ENCODE results near the gene ANKS1B. TPM values are rescaled to one million over a fixed set of nuclear protein-coding genes. Genes with fewer than 3 reads are reported as not detected.

Gene ANKS1B
- total RNA-seq, 2 donors from 2014 or later, result 45.5 to 65.9 TPM

DNA sequence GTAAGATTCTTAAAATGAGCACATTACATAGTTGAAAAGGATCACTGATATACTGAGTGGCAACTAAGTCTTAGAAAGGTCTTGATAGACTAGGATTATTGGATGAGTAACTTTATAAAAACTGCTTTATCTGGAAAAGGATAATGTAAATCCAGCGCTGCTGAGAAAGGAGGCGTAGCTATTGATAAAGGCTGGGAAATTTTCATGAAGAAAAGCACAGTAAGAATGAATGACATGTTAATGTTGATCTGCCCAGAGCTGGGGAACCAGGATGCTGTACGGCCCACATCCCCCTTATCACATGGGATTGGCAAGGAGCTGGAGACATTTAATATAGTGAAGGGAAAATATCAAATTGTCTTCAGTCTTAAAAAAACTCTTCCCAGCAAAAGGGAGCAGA, 1165.7 kb downstream of the ANKS1B start:
- TF ChIP-seq, protein P1, sequence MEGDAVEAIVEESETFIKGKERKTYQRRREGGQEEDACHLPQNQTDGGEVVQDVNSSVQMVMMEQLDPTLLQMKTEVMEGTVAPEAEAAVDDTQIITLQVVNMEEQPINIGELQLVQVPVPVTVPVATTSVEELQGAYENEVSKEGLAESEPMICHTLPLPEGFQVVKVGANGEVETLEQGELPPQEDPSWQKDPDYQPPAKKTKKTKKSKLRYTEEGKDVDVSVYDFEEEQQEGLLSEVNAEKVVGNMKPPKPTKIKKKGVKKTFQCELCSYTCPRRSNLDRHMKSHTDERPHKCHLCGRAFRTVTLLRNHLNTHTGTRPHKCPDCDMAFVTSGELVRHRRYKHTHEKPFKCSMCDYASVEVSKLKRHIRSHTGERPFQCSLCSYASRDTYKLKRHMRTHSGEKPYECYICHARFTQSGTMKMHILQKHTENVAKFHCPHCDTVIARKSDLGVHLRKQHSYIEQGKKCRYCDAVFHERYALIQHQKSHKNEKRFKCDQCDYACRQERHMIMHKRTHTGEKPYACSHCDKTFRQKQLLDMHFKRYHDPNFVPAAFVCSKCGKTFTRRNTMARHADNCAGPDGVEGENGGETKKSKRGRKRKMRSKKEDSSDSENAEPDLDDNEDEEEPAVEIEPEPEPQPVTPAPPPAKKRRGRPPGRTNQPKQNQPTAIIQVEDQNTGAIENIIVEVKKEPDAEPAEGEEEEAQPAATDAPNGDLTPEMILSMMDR (IDR thresholded peaks at IDR 0.05), result no peak
- H3K27ac ChIP-seq, result no peak overlapping the region
- ATAC-seq (ENCODE audit: insufficient number of reproducible peaks, low FRiP score, low read depth), result no peak
- no peak overlapping the region for H3K4me3 ChIP-seq
- H3K9me3 ChIP-seq, result no peaks in the 10 kb centered on the region
- no peaks in the 10 kb centered on the region for H3K27me3 ChIP-seq (replicated peaks; ENCODE audit: insufficient read depth)
- peaks cover 3 to 5% of the 10 kb centered on the region in 2 donors for H3K4me1 ChIP-seq (ENCODE audit: control insufficient read depth in 1 of 2, low read depth in 2 of 2)
- H3K36me3 ChIP-seq, result no peaks in the 10 kb centered on the region
- no peak for DNase-seq (ENCODE audit: low spot score)

DNA sequence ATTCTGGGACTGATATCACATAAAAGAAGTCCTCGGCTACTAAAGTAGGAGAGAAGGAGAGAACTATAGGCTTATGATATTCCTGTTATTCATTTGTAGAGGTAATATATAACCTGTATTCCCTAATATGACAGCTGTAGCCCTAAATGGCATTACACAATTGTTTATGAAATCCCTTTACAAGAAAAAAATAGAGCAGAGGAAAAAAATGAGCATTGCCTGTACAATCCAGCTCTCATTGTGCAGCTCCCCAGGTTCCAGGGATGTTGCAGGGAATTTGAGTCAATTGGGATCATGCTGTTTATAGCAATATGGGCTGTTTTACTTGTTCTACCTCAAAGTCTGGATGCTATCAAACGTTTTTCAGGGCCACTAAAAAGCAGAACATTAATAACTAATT, 1166.5 kb downstream of the ANKS1B start:
- no peak overlapping the region for H3K27ac ChIP-seq
- DNase-seq (ENCODE audit: low spot score), result no peak
- TF ChIP-seq, protein P1 (IDR thresholded peaks at IDR 0.05), result no peak
- H3K4me3 ChIP-seq, result no peak overlapping the region
- H3K9me3 ChIP-seq, result no peaks in the 10 kb centered on the region
- H3K27me3 ChIP-seq (replicated peaks; ENCODE audit: insufficient read depth), result no peaks in the 10 kb centered on the region
- H3K4me1 ChIP-seq (ENCODE audit: control insufficient read depth in 1 of 2, low read depth in 2 of 2), result peaks cover 0 to 4% of the 10 kb centered on the region in 2 donors
- no peaks in the 10 kb centered on the region for H3K36me3 ChIP-seq
- ATAC-seq (ENCODE audit: insufficient number of reproducible peaks, low FRiP score, low read depth), result no peak

DNA sequence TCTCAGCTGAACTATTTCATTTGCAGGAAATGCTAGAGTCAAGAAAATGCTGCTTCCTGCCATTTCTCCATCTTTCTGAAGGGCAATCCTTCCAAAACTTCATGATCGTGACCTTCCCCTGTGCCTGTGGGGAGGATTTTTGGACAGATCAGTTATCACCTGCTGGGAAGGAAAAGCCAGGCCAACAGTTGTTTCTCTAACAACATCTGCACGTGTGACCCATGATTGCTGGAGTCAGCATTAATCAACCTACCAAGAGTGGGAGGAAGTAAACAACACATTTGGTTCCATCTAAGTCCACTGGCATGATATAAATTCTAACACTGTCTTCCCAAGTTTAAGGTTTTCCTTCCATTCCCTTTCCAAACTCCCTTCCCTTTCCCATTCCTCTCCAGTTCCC, 1167.0 kb downstream of the ANKS1B start:
- ATAC-seq (ENCODE audit: insufficient number of reproducible peaks, low FRiP score, low read depth) (no peak), DNase-seq (ENCODE audit: low spot score) (no peak)
- H3K27ac ChIP-seq, result no peak overlapping the region
- TF ChIP-seq, protein P1 (IDR thresholded peaks at IDR 0.05), result no peak
- H3K36me3 ChIP-seq, result no peaks in the 10 kb centered on the region
- H3K27me3 ChIP-seq (replicated peaks; ENCODE audit: insufficient read depth), result no peaks in the 10 kb centered on the region
- H3K4me1 ChIP-seq (ENCODE audit: control insufficient read depth in 1 of 2, low read depth in 2 of 2), result peaks cover 0 to 4% of the 10 kb centered on the region in 2 donors
- H3K9me3 ChIP-seq, result no peaks in the 10 kb centered on the region
- no peak overlapping the region for H3K4me3 ChIP-seq

DNA sequence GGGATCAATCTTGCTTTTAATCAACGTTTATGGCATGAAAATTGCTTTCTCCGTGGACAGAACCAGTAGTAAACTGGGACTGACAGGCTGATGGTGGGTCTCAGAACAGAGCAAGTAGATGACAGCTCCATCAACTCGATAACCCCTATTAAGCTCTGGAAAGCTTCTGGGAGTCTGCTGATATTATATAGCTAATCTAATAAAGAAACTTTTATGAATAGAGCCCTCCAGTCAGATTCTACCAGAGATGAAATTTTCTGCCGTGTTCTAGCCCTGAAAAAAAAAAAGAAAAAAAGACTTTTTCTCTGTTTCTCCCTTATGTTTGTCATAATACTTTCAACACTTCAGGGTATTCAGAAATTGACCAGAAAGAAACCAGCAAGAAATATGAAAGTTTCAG, 1168.0 kb downstream of the ANKS1B start:
- ATAC-seq (ENCODE audit: insufficient number of reproducible peaks, low FRiP score, low read depth), result no peak
- H3K4me1 ChIP-seq (ENCODE audit: control insufficient read depth in 1 of 2, low read depth in 2 of 2), result peaks cover 0 to under 1% of the 10 kb centered on the region in 2 donors

DNA sequence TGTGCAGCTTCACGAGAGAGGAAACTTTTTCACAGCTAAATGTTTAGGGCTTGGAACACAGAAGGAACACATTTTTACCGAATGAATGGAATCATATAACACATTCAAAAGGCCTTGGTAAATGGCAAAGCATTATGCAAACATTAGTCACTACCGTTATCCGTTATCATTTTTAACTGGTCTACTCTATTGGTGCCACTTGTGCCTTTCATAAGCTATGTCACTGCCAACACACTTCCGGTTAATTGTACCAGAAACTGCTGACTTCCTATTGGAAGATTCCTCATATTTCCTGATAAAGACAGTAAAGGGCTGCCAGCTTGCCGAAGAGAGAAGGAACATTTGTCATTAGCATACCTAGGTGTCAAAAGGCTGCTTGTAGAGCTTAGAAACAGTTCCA, 1170.5 kb downstream of the ANKS1B start:
- DNase-seq (ENCODE audit: low spot score) (no peak), ATAC-seq (ENCODE audit: insufficient number of reproducible peaks, low FRiP score, low read depth) (no peak)
- TF ChIP-seq, protein P1 (IDR thresholded peaks at IDR 0.05), result no peak
- no peaks in the 10 kb centered on the region for H3K36me3 ChIP-seq
- no peak overlapping the region for H3K27ac ChIP-seq
- no peaks in the 10 kb centered on the region for H3K27me3 ChIP-seq (replicated peaks; ENCODE audit: insufficient read depth)
- H3K4me3 ChIP-seq, result no peak overlapping the region
- H3K4me1 ChIP-seq (ENCODE audit: control insufficient read depth in 1 of 2, low read depth in 2 of 2), result no peaks in the 10 kb centered on the region
- H3K9me3 ChIP-seq, result no peaks in the 10 kb centered on the region

More for the DNA sequence above, 1168.0 kb downstream of the ANKS1B start:
- no peaks in the 10 kb centered on the region for H3K9me3 ChIP-seq
- H3K27ac ChIP-seq, result no peak overlapping the region
- no peak overlapping the region for H3K4me3 ChIP-seq
- TF ChIP-seq, protein P1 (IDR thresholded peaks at IDR 0.05), result no peak
- no peaks in the 10 kb centered on the region for H3K36me3 ChIP-seq
- DNase-seq (ENCODE audit: low spot score), result no peak
- no peaks in the 10 kb centered on the region for H3K27me3 ChIP-seq (replicated peaks; ENCODE audit: insufficient read depth)
